Measurements from ENCODE around the gene SPAG9. TPM values are rescaled to one million over a fixed set of nuclear protein-coding genes. Genes with fewer than 3 reads are reported as not detected.

The SPAG9 gene
- total RNA-seq, 4 donors from 2014 or later: 37.0 to 131 (median 116) TPM

- H3K27ac ChIP-seq: peak overlapping the region; percentile 81 to 93 (median 91)
- DNase-seq: no peak
- H3K4me1 ChIP-seq: peaks cover 19 to 55% (median 50%) of the 10 kb centered on the region in 4 donors
- WGBS, 2 donors (ENCODE audit: low coverage in 1 of 2): 81% methylated on average over 2 of the region's 2 CpGs; no CpG with 5 or more reads in 1 of the 2 donors
- H3K9me3 ChIP-seq: no peaks in the 10 kb centered on the region
- TF ChIP-seq POLR2A (IDR thresholded peaks at IDR 0.05) (no peak), POLR2AphosphoS5 (IDR thresholded peaks at IDR 0.05) (no peak), EP300 (IDR thresholded peaks at IDR 0.05; ENCODE audit: low read depth) (no peak)
- TF ChIP-seq, protein P1, sequence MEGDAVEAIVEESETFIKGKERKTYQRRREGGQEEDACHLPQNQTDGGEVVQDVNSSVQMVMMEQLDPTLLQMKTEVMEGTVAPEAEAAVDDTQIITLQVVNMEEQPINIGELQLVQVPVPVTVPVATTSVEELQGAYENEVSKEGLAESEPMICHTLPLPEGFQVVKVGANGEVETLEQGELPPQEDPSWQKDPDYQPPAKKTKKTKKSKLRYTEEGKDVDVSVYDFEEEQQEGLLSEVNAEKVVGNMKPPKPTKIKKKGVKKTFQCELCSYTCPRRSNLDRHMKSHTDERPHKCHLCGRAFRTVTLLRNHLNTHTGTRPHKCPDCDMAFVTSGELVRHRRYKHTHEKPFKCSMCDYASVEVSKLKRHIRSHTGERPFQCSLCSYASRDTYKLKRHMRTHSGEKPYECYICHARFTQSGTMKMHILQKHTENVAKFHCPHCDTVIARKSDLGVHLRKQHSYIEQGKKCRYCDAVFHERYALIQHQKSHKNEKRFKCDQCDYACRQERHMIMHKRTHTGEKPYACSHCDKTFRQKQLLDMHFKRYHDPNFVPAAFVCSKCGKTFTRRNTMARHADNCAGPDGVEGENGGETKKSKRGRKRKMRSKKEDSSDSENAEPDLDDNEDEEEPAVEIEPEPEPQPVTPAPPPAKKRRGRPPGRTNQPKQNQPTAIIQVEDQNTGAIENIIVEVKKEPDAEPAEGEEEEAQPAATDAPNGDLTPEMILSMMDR (IDR thresholded peaks at IDR 0.05): no peak
- H3K27me3 ChIP-seq: no peaks in the 10 kb centered on the region
- no peaks in the 10 kb centered on the region for H3K36me3 ChIP-seq
- in situ Hi-C loops (cut with MboI; ENCODE audit: low pct_ligation_motif_present in 1 of 4, low pct_unique_long_range_greater_than_20kb in 1 of 4, low sequenced_read_pairs in 3 of 4): no loop called here
- H3K4me3 ChIP-seq: no peak overlapping the region
- intact Hi-C loops (cut with DNase I; ENCODE audit: low total_unique reads): no loop called here
These were observed 197.1 kb downstream of the SPAG9 start for GRCh38 chr17:50923611-50924010.

DNA sequence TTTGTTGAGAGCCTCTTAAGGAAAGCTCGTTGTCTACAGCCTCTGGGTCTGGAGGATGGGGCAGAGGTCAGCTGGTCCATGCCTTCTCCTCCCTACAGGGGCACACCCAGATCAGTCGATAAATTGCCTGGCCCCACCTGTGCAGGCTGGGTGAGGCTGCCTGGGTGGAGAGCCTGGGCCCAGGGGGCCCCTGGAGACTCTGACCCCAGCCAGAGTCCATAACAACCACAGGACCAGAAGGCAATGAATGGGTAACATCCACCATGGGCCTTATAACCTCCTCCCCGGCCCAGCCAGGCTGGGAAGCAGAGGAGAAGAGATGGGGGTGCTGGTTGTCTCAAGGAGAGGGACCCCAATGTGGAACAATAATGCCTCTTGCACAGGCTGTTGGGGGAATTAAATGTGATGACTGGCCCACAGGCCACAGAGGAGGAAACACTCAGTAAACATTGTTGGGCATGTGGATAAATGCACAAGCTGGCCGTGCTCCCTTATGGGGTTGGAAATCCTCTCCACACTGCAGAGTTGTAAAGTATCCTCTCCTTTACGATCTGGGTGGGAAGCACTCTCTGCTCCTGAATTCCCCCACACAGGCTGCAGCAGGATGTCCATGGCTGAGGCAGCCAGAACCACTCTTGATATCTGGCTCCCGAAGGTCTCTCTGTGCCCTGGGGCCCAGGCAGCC is 197.8 kb downstream of the SPAG9 start:
- in situ Hi-C loops (cut with MboI; ENCODE audit: low pct_ligation_motif_present in 1 of 4, low pct_unique_long_range_greater_than_20kb in 1 of 4, low sequenced_read_pairs in 3 of 4): no loop called here
- WGBS, 2 donors (ENCODE audit: low coverage in 1 of 2): 49 to 100% methylated on average over 1 to 6 of the region's 6 CpGs
- intact Hi-C loops (cut with DNase I; ENCODE audit: low total_unique reads): no loop called here

DNA sequence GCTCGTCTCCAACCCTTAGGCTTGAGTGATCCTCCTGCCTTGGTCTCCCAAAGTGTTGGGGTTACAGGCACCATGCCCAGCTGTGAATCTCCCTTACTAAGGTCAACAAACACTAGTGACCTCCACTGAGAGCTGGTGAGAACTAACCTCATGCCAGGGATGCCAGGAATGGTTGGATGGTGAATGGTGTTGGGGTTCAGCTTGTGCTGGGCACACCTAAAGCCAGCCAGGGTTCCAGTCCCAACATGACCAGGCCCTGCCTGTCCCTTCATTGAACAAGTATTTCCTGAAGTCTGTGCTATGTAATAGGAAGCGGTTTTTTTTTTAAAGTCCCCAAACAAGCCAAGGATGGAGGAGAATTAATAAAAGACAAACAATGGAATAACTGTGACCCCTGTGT is 198.6 kb downstream of the SPAG9 start:
- in situ Hi-C loops (cut with MboI; ENCODE audit: low pct_ligation_motif_present in 1 of 4, low pct_unique_long_range_greater_than_20kb in 1 of 4, low sequenced_read_pairs in 3 of 4): no loop called here
- peaks cover 24 to 70% (median 60%) of the 10 kb centered on the region in 4 donors for H3K4me1 ChIP-seq
- no peak overlapping the region for H3K4me3 ChIP-seq
- H3K9me3 ChIP-seq: no peaks in the 10 kb centered on the region
- DNase-seq: no peak
- no peaks in the 10 kb centered on the region for H3K36me3 ChIP-seq
- 79 to 100% methylated on average over 1 to 2 of the region's 2 CpGs for WGBS, 2 donors (ENCODE audit: low coverage in 1 of 2)
- peak overlapping the region; percentile 81 to 93 (median 91) for H3K27ac ChIP-seq
- intact Hi-C loops (cut with DNase I; ENCODE audit: low total_unique reads): no loop called here
- no peaks in the 10 kb centered on the region for H3K27me3 ChIP-seq
- TF ChIP-seq, protein P1 (IDR thresholded peaks at IDR 0.05): no peak
- TF ChIP-seq EP300 (IDR thresholded peaks at IDR 0.05; ENCODE audit: low read depth): no peak
- TF ChIP-seq POLR2AphosphoS5 (IDR thresholded peaks at IDR 0.05): no peak
- no peak for TF ChIP-seq POLR2A (IDR thresholded peaks at IDR 0.05)

More for the DNA sequence above, 197.8 kb downstream of the SPAG9 start:
- Histone ChIP-seq H3K9me3 (no peaks in the 10 kb centered on the region), H3K4me3 (no peak overlapping the region), H3K27ac (peak overlapping the region; percentile 81 to 93 (median 91)), H3K4me1 (peaks cover 24 to 63% (median 58%) of the 10 kb centered on the region in 4 donors), H3K27me3 (no peaks in the 10 kb centered on the region), H3K36me3 (no peaks in the 10 kb centered on the region)
- peak; percentile 81 for DNase-seq
- no peak for TF ChIP-seq POLR2A (IDR thresholded peaks at IDR 0.05)
- TF ChIP-seq POLR2AphosphoS5 (IDR thresholded peaks at IDR 0.05): peak in 1 of 3 donors; percentile 29

- TF ChIP-seq EP300 (IDR thresholded peaks at IDR 0.05; ENCODE audit: low read depth) (no peak), POLR2AphosphoS5 (IDR thresholded peaks at IDR 0.05) (no peak), POLR2A (IDR thresholded peaks at IDR 0.05) (no peak)
- TF ChIP-seq, protein P1 (IDR thresholded peaks at IDR 0.05): no peak
- Histone ChIP-seq H3K36me3 (no peaks in the 10 kb centered on the region), H3K27me3 (no peaks in the 10 kb centered on the region), H3K4me1 (peaks cover 24 to 81% (median 63%) of the 10 kb centered on the region in 4 donors), H3K4me3 (no peak overlapping the region), H3K27ac (peak overlapping the region; percentile 81 to 93 (median 91)), H3K9me3 (no peaks in the 10 kb centered on the region)
- WGBS, 2 donors (ENCODE audit: low coverage in 1 of 2): 69% methylated on average over 16 of the region's 16 CpGs; no CpG with 5 or more reads in 1 of the 2 donors
- intact Hi-C loops (cut with DNase I; ENCODE audit: low total_unique reads): no loop called here
- DNase-seq: peak; percentile 60
- in situ Hi-C loops (cut with MboI; ENCODE audit: low pct_ligation_motif_present in 1 of 4, low pct_unique_long_range_greater_than_20kb in 1 of 4, low sequenced_read_pairs in 3 of 4): no loop called here
These were observed 199.6 kb downstream of the SPAG9 start for GRCh38 chr17:50920891-50921586.
